Activated CD8-positive, alpha-beta T cell treated with anti-CD3 and anti-CD28 coated beads for 36 hours (primary cell): ENCODE measurements around the gene RRP1. TPM values are rescaled to one million over a fixed set of nuclear protein-coding genes. Genes with fewer than 3 reads are reported as not detected.

Source experiments
- ATAC-seq: fragments of 200-7000 bp; cut with Tn5 transposase; one replicate; pipeline ENCODE4 v1.10.0; 2021; ENCODE audit warnings: mild to moderate bottlenecking, moderate library complexity
- CTCF ChIA-PET: fragments of 350-600 bp; sonication (Branson Sonifier 250); formaldehyde crosslinking; loops from one replicate; lab custom pipeline; 2021; ENCODE audit warnings: antibody characterized with exemption; lab: Charles Lee
- POLR2A ChIA-PET: fragments of 350-600 bp; sonication (Branson Sonifier 250); formaldehyde crosslinking; loops from one replicate; lab custom pipeline; 2021; ENCODE audit warnings: antibody characterized with exemption; lab: Charles Lee
- DNase-seq: peaks from one replicate; pipeline ENCODE4 v3.0.0-alpha.2; 2020
- H3K27ac Mint-ChIP-seq: one replicate; pipeline ENCODE4 v1.8.0; 2021; ENCODE audit warnings: mild to moderate bottlenecking, mixed read lengths
- H3K27me3 Mint-ChIP-seq: one replicate; pipeline ENCODE4 v1.8.0; 2021; ENCODE audit warnings: mixed read lengths
- H3K36me3 Mint-ChIP-seq: one replicate; pipeline ENCODE4 v1.8.0; 2021; ENCODE audit warnings: low read depth, mixed read lengths
- H3K4me1 Mint-ChIP-seq: one replicate; pipeline ENCODE4 v1.8.0; 2021; ENCODE audit warnings: low read depth, mixed read lengths
- H3K4me3 Mint-ChIP-seq: one replicate; pipeline ENCODE4 v1.8.0; 2021; ENCODE audit warnings: mild to moderate bottlenecking, moderate library complexity, mixed read lengths
- H3K9me3 Mint-ChIP-seq: one replicate; pipeline ENCODE4 v1.8.0; 2021; ENCODE audit warnings: mixed read lengths
- intact Hi-C: fragments of 100-400 bp; cut with micrococcal nuclease; formaldehyde crosslinking; loops from one replicate; pipeline ENCODE4 v1.10.0; 2022
- total RNA-seq, 2 experiments: library from RNA; stranded (reverse); gene quantifications; one replicate each; pipeline ENCODE4 v1.2.3, GENCODE V29; 2021
- TF ChIP-seq, protein P1 (sequence below): fragments of 200-600 bp; IDR thresholded peaks from one replicate; pipeline ENCODE4 v1.8.0; 2022; ENCODE audit warnings: antibody characterized with exemption, mild to moderate bottlenecking

Gene RRP1
- total RNA-seq, 2 experiments from 2014 or later: 61.1 to 62.9 TPM

DNA sequence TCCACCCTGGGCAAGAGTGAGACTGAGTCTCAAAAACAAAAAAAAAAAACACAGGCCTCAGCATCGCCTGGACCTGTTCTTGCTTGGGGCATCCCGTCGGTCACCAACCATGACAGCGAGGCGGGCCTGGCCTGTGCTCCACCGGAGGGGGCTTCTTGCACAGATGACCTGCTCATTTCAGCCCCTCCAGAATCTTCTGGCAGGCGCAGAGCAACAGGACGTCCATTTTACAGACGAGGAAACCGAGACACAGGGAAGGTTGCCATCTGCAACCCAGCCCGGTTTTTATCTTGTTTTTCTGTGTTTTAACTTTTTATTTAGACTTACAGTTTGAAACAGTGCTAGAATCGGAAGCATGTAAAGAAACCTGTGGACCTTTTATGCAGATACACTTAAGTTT is 14.2 kb upstream of the RRP1 start:
- Mint-ChIP-seq H3K4me3 (peak overlapping the region; percentile 90), H3K27ac (peak overlapping the region; percentile 64), H3K27me3 (no peaks in the 10 kb centered on the region), H3K9me3 (peaks cover 2% of the 10 kb centered on the region), H3K4me1 (peaks cover 30% of the 10 kb centered on the region), H3K36me3 (peaks cover 12% of the 10 kb centered on the region)
- TF ChIP-seq, protein P1, sequence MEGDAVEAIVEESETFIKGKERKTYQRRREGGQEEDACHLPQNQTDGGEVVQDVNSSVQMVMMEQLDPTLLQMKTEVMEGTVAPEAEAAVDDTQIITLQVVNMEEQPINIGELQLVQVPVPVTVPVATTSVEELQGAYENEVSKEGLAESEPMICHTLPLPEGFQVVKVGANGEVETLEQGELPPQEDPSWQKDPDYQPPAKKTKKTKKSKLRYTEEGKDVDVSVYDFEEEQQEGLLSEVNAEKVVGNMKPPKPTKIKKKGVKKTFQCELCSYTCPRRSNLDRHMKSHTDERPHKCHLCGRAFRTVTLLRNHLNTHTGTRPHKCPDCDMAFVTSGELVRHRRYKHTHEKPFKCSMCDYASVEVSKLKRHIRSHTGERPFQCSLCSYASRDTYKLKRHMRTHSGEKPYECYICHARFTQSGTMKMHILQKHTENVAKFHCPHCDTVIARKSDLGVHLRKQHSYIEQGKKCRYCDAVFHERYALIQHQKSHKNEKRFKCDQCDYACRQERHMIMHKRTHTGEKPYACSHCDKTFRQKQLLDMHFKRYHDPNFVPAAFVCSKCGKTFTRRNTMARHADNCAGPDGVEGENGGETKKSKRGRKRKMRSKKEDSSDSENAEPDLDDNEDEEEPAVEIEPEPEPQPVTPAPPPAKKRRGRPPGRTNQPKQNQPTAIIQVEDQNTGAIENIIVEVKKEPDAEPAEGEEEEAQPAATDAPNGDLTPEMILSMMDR: no peak
- intact Hi-C loops: no loop called here
- CTCF ChIA-PET: interaction anchor here (1.2 to 1.7 kb wide), 2 partner anchors 11 to 15 kb away, joined by 3 to 5 read pairs; partner anchors contain the start of gene RRP1
- DNase-seq: no peak
- POLR2A ChIA-PET: interaction anchor here (1.3 kb wide), 1 partner anchor 8 kb away, joined by 3 read pairs; no protein-coding TSS in a partner anchor
- no peak for ATAC-seq

DNA sequence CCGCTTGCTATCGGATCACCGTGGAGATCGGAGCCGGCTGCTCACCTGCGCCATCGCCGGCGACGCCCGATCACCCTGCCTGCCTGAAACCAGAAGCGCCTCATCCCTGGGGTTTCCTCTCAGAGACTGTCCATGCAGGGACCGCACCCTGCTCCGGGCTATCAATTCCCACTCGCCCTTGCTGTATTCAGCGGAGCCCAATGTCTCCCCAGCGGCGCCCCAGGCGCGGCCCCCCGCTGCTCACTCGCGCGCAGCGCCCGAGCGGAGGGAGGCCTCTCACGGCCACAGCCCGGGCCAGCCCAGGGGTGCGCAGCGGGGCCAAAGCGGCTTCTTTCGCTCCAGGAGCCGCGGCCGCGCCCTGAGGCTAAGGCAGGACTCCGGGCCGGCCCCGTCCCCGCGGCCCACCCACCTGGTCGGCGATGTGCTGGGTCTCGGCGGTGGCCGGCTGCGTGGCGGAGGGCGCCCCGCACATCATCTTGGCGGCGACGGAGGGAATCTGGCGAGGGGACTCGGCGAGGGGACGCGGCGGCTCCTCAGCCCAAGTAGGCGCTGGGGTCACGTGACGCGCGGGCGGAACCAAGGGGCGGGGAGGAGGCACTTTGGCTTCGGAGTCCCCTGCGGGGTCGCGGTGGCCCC is 13.5 kb upstream of the RRP1 start, which contains the start of gene CSTB:
Gene CSTB (minus strand): TSS at position 514 of the 636 bp plus-strand sequence. CDS start 39 bp downstream, at position 475.
- CTCF ChIA-PET: no interaction called here
- H3K4me1 Mint-ChIP-seq: peaks cover 32% of the 10 kb centered on the region
- TF ChIP-seq, protein P1: no peak
- intact Hi-C loops: no loop called here
- POLR2A ChIA-PET: no interaction called here
- H3K9me3 Mint-ChIP-seq: peaks cover 2% of the 10 kb centered on the region
- DNase-seq (peak; percentile 84), ATAC-seq (peak; percentile 60)
- H3K27me3 Mint-ChIP-seq: no peaks in the 10 kb centered on the region
- H3K36me3 Mint-ChIP-seq: peaks cover 12% of the 10 kb centered on the region
- peak within 1 kb of the TSS; percentile 90 for H3K4me3 Mint-ChIP-seq
- peak within 1 kb of the TSS; percentile 64 for H3K27ac Mint-ChIP-seq

DNA sequence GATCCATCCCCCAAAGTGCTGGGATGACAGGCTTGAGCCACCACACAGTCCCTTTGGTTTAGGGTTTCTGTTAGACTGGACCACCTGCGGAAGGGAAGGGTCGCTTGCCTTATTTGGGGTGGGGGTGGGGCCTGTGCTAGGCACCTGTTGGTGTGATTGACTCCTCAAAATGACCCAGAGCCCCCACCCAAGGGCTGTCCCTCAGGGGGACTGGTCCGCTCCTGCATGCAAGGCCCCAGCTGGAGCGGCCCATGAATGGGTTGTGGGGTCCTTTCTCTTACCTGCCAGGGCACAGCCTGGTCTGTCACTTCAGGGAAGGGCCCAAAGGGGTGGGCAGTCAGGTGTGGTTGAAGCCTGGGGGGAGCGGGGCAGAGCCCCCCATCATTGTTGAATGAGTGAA is 11.4 kb upstream of the RRP1 start:
- ATAC-seq (no peak), DNase-seq (no peak)
- Mint-ChIP-seq H3K4me3 (peak overlapping the region; percentile 90), H3K36me3 (peaks cover 12% of the 10 kb centered on the region), H3K27me3 (no peaks in the 10 kb centered on the region), H3K9me3 (no peaks in the 10 kb centered on the region), H3K4me1 (peaks cover 41% of the 10 kb centered on the region), H3K27ac (peak overlapping the region; percentile 73)
- intact Hi-C loops: no loop called here
- POLR2A ChIA-PET: no interaction called here
- CTCF ChIA-PET: interaction anchor here (0.8 kb wide), 1 partner anchor 12 kb away, joined by 3 read pairs; the partner anchor contains the start of gene RRP1
- TF ChIP-seq, protein P1: no peak

DNA sequence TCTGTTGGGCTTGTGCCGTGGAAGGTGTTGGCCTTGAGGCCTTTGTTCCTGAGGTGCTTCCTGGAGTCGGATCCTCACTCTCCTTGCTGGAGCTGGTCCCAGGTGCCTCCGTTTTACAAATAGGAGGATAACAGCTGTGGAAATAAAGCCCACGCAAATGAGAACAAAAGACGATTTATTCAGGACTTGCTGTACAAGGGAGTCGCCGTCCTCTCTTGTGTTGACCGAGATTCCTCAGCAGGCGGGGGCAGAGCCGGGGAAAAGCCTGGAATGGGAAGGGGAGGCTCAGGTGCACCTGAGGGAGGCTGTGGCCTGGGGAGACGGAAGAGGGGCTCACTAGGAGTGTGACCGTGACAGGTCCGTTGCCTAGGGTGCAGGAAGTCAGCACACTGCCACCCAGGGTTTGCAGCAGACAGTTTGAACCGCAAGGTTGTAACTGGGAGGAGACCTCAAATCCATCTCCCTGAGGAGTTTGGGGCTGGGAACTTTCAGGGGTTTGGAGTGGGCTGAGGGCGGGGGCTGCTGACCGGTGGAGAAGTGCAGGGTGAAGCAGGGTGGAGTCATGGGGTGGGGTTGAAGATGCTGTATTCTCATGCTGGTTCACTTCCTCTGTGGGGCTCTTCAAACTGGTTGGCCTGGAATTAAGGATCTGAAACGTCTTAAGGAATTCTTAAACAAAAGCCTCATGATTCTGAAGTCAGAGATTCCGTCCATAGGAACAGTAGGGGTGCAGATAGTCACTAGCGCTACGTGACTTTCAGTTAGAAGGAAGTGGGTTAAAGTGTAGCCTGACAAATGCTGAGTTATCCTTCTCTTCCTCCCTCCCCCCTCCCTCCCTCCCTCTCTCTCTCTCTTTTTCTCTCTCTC is 10.7 kb upstream of the RRP1 start:
- peak; percentile 26 for ATAC-seq
- H3K9me3 Mint-ChIP-seq: no peaks in the 10 kb centered on the region
- DNase-seq: peak; percentile 30
- H3K27me3 Mint-ChIP-seq: no peaks in the 10 kb centered on the region
- intact Hi-C loops: no loop called here
- peaks cover 7% of the 10 kb centered on the region for H3K36me3 Mint-ChIP-seq
- peak overlapping the region; percentile 37 for H3K4me3 Mint-ChIP-seq
- H3K27ac Mint-ChIP-seq: peak overlapping the region; percentile 73
- TF ChIP-seq, protein P1: no peak
- H3K4me1 Mint-ChIP-seq: peaks cover 49% of the 10 kb centered on the region
- ChIA-PET POLR2A (interaction anchor here (0.9 to 1.3 kb wide), 2 partner anchors 10 to 12 kb away, joined by 3 to 4 read pairs; no protein-coding TSS in a partner anchor), CTCF (interaction anchor here (0.8 kb wide), 1 partner anchor 11 kb away, joined by 3 read pairs; the partner anchor contains the start of gene RRP1)
